Trophoblast cell (in vitro differentiated cells and primary cell): Measurements from ENCODE around the gene MED13L.
A peak's percentile ranks its signal among the peaks of the same experiment; 100 is the strongest.

ENCODE experiments used
- DNase-seq, 2 donors: peaks; one replicate each; pipeline ENCODE4 v3.0.0-alpha.2; 2016
- H2AFZ ChIP-seq: 2 replicates; pipeline ENCODE4 v1.6.1; 2013; ENCODE audit warnings: low read length, moderate library complexity, mild to moderate bottlenecking; ENCODE audit not compliant: insufficient read depth, poor library complexity
- H2AK5ac ChIP-seq: 2 replicates; pipeline ENCODE4 v1.6.1; 2013; ENCODE audit warnings: mild to moderate bottlenecking, low read length
- H2BK120ac ChIP-seq: 2 replicates; pipeline ENCODE4 v1.6.1; 2013; ENCODE audit warnings: low read length, mild to moderate bottlenecking, moderate library complexity; ENCODE audit not compliant: insufficient read depth, poor library complexity
- H2BK12ac ChIP-seq: 2 replicates; pipeline ENCODE4 v1.6.1; 2013; ENCODE audit warnings: mild to moderate bottlenecking, low read length, moderate library complexity
- H2BK5ac ChIP-seq: 2 replicates; pipeline ENCODE4 v1.6.1; 2013; ENCODE audit warnings: low read length, low read depth, moderate library complexity, mild to moderate bottlenecking; ENCODE audit not compliant: poor library complexity
- H3K14ac ChIP-seq: 2 replicates; pipeline ENCODE4 v1.6.1; 2013; ENCODE audit warnings: mild to moderate bottlenecking, low read length
- H3K18ac ChIP-seq: 2 replicates; pipeline ENCODE4 v1.6.1; 2013; ENCODE audit warnings: mild to moderate bottlenecking, low read length
- H3K23ac ChIP-seq: 2 replicates; pipeline ENCODE4 v1.6.1; 2013; ENCODE audit warnings: low read length
- H3K27ac ChIP-seq: 2 replicates; pipeline ENCODE4 v1.5.1; 2013; ENCODE audit warnings: low read depth, mild to moderate bottlenecking, inconsistent platforms, low read length, moderate library complexity
- H3K27me3 ChIP-seq: 2 replicates; pipeline ENCODE4 v1.6.1; 2013; ENCODE audit warnings: inconsistent platforms, mild to moderate bottlenecking, low read length, moderate library complexity; ENCODE audit not compliant: insufficient read depth
- H3K36me3 ChIP-seq, 2 experiments: 1 replicate in 1 of 2; 2 replicates in 1 of 2; pipeline ENCODE4 v1.6.1; 2013; ENCODE audit warnings: low read length in 2 of 2, mild to moderate bottlenecking in 2 of 2, moderate library complexity in 1 of 2; ENCODE audit not compliant: insufficient read depth in 2 of 2, control insufficient read depth in 1 of 2
- H3K4ac ChIP-seq: 2 replicates; pipeline ENCODE4 v1.6.1; 2013; ENCODE audit warnings: low read depth, mild to moderate bottlenecking, low read length, moderate library complexity
- H3K4me1 ChIP-seq, 2 experiments: 1 replicate in 1 of 2; 2 replicates in 1 of 2; pipeline ENCODE4 v1.6.1; 2013; ENCODE audit warnings: low read length in 2 of 2, mild to moderate bottlenecking in 2 of 2, moderate library complexity in 1 of 2; ENCODE audit not compliant: insufficient read depth in 2 of 2, control insufficient read depth in 1 of 2
- H3K4me2 ChIP-seq: 2 replicates; pipeline ENCODE4 v1.6.1; 2013; ENCODE audit warnings: inconsistent platforms, mild to moderate bottlenecking, low read length, moderate library complexity
- H3K4me3 ChIP-seq: 2 replicates; pipeline ENCODE4 v1.5.1; 2013; ENCODE audit warnings: mild to moderate bottlenecking, low read depth, low read length, inconsistent platforms
- H3K79me1 ChIP-seq: one replicate; pipeline ENCODE4 v1.6.1; 2013; ENCODE audit warnings: low read length
- H3K79me2 ChIP-seq: 2 replicates; pipeline ENCODE4 v1.6.1; 2013; ENCODE audit warnings: low read length, mild to moderate bottlenecking; ENCODE audit not compliant: control insufficient read depth, insufficient read depth, poor library complexity
- H3K9ac ChIP-seq: 2 replicates; pipeline ENCODE4 v1.6.1; 2013; ENCODE audit warnings: mild to moderate bottlenecking, low read length
- H3K9me3 ChIP-seq: 2 replicates; pipeline ENCODE4 v1.6.1; 2013; ENCODE audit warnings: low read depth, mild to moderate bottlenecking, control low read depth, inconsistent platforms, low read length; ENCODE audit not compliant: insufficient read depth
- H4K12ac ChIP-seq: 2 replicates; pipeline ENCODE4 v1.6.1; 2013; ENCODE audit warnings: low read depth, mild to moderate bottlenecking, low read length, moderate library complexity
- H4K8ac ChIP-seq: 2 replicates; pipeline ENCODE4 v1.6.1; 2013; ENCODE audit warnings: low read depth, mild to moderate bottlenecking, low read length, moderate library complexity
- H4K91ac ChIP-seq: one replicate; pipeline ENCODE4 v1.6.1; 2013; ENCODE audit warnings: low read depth, mild to moderate bottlenecking, low read length, moderate library complexity
- WGBS: extraction: QIAGEN DNeasy Blood & Tissue Kit; methylation state at CpG from one replicate; pipeline ENCODE4 v1.1.7; 2013; ENCODE audit warnings: missing lambda C conversion rate; ENCODE audit not compliant: insufficient read length, insufficient coverage; ENCODE audit errors: extremely low coverage; 5-methylcytosine and 5-hydroxymethylcytosine counted together

Gene MED13L

DNA sequence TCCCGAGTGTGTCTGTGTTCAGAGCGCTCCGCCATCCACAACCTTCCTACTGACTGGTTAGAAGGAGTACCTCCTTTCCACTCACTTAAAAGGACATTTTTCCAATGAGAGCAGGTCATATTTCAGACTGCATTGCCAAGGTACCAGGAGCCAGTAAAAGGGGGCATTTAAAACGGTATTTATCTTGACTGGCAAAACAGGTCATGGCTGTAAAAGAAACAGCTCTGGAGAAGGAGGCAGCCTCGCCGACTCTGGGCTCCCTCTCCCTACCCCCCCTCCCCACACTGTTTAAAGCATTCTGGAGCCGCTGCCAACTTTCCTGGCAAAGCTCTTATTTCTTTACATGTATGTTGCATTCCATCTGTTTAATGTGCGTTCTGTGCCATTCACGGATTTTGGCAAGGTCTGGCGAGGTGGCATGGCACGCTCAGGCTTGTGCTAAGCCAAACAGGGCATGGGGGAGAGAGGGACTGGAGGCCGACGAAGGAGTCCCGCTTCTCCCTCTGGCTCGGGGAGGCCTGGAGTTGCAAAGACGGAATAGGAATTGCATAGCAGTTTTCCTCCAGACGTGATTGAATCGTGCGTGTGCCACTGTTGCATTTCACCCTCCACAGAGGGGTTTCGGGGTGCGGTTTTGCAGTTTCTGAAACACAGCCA lies 41.2 kb upstream of the MED13L start:
- Histone ChIP-seq H4K91ac (no peak overlapping the region), H4K12ac (no peak overlapping the region), H3K36me3 (no peaks in the 10 kb centered on the region), H2BK12ac (no peak overlapping the region), H2BK5ac (no peak overlapping the region), H3K4me2 (no peak overlapping the region), H3K79me2 (no peaks in the 10 kb centered on the region), H3K4me1 (peaks cover 24 to 25% of the 10 kb centered on the region in 2 experiments), H2BK120ac (no peak overlapping the region), H3K23ac (no peak overlapping the region), H2AK5ac (no peak overlapping the region), H3K27me3 (no peaks in the 10 kb centered on the region), H3K14ac (no peak overlapping the region), H3K27ac (no peak overlapping the region), H3K79me1 (no peaks in the 10 kb centered on the region), H4K8ac (no peak overlapping the region), H3K9ac (no peak overlapping the region), H3K4me3 (no peak overlapping the region), H3K18ac (no peak overlapping the region), H3K9me3 (no peaks in the 10 kb centered on the region), H2AFZ (no peak overlapping the region), H3K4ac (no peak overlapping the region)
- no CpG with 5 or more reads among the region's 21 CpGs for WGBS
- DNase-seq, result no peak

DNA sequence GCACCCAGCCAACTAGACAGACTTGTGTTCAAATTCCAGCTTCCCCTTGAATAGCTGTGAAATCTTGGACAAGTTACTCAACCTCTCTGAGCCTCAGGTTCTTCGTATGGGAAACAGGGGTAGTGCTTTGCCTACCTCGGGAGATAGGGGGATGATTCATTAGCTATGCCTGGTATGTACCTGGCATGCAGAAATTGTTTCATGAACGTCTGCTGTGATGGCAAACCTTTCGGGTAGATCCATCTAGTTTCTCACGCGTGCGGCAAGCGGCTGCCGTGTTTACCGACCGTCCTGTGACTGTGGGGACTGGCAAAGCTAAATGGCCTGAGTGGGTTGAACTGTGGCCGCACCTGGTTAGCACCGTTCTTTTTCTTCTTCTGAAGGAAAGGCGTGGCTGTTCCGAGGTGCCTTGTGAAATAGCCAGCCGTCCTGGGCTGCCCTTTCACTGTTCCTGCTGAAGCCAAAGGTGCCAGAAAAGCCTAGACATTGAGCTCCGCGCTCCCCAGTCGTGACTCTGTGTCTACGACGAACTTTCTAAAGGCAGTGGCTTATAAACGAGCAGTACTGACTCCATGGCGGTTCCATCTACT lies 40.6 kb upstream of the MED13L start:
- DNase-seq, result peak; percentile 90 to 96
- Histone ChIP-seq H2AFZ (no peak overlapping the region), H3K4me1 (peaks cover 24 to 25% of the 10 kb centered on the region in 2 experiments), H3K4me2 (no peak overlapping the region), H2BK120ac (no peak overlapping the region), H3K4me3 (no peak overlapping the region), H3K4ac (no peak overlapping the region), H4K8ac (no peak overlapping the region), H2BK5ac (no peak overlapping the region), H2BK12ac (peak overlapping the region; percentile 12), H3K23ac (no peak overlapping the region), H3K27ac (no peak overlapping the region), H3K79me2 (no peaks in the 10 kb centered on the region), H3K79me1 (no peaks in the 10 kb centered on the region), H4K12ac (no peak overlapping the region), H4K91ac (no peak overlapping the region), H3K9ac (no peak overlapping the region), H3K36me3 (no peaks in the 10 kb centered on the region), H2AK5ac (peak overlapping the region; percentile 29), H3K27me3 (no peaks in the 10 kb centered on the region), H3K18ac (peak overlapping the region; percentile 33), H3K14ac (peak overlapping the region; percentile 41), H3K9me3 (no peaks in the 10 kb centered on the region)
- WGBS, result no CpG with 5 or more reads among the region's 23 CpGs

DNA sequence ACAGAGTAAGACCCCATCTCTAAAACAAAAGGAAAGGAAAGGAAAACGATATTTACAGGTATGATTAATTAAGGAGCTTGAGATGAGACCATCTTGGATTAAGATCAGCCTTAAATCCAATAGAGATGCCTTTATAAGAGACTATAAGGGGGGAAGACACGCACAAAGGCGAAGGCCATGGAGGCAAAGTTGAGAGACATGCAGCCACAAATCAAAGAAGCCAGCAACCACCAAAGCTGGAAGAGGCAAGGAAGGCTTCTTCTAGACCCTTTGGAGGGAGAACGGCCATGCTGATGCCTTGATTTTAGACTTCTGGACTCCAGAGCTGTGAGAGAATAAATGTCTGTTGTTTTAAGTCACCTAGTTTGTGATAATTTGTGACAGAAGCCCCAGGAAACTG lies 39.6 kb upstream of the MED13L start:
- no peak overlapping the region for H4K91ac ChIP-seq
- no peak overlapping the region for H3K14ac ChIP-seq
- no peak overlapping the region for H2BK12ac ChIP-seq
- H3K4me1 ChIP-seq, result peaks cover 24 to 25% of the 10 kb centered on the region in 2 experiments
- H3K27me3 ChIP-seq, result no peaks in the 10 kb centered on the region
- no peaks in the 10 kb centered on the region for H3K36me3 ChIP-seq
- no peak overlapping the region for H3K23ac ChIP-seq
- no peaks in the 10 kb centered on the region for H3K79me2 ChIP-seq
- no peak overlapping the region for H2BK5ac ChIP-seq
- H4K8ac ChIP-seq, result no peak overlapping the region
- no peak overlapping the region for H3K27ac ChIP-seq
- no peaks in the 10 kb centered on the region for H3K9me3 ChIP-seq
- DNase-seq, result no peak
- no peak overlapping the region for H3K4ac ChIP-seq
- H2AK5ac ChIP-seq, result no peak overlapping the region
- no peak overlapping the region for H4K12ac ChIP-seq
- no peak overlapping the region for H3K4me2 ChIP-seq
- H3K18ac ChIP-seq, result no peak overlapping the region
- no peak overlapping the region for H3K4me3 ChIP-seq
- no peak overlapping the region for H2AFZ ChIP-seq
- H3K79me1 ChIP-seq, result no peaks in the 10 kb centered on the region
- no peak overlapping the region for H3K9ac ChIP-seq
- WGBS, result no CpG with 5 or more reads among the region's 4 CpGs
- no peak overlapping the region for H2BK120ac ChIP-seq

DNA sequence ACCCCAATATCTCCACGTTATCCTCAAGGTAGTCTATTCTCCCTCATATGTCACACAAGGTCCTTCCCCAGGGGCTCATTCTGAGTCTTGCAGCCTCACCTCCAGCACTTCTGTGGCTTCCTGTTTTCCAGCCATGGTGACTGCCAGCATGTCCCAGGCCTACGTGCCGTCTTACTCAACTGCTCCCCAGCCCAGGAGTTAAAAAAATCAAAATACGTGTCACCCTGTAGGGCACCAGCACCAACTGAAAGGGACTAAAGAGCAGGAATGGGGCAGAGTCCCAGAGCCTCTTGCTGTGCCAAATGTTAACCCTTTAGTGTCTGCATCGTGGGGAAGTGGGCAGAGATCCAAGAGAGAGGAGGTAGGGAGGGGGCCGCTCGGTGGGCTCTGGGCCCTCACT lies 37.0 kb upstream of the MED13L start:
- Histone ChIP-seq H2AK5ac (no peak overlapping the region), H3K79me1 (no peaks in the 10 kb centered on the region), H3K4ac (no peak overlapping the region), H3K79me2 (no peaks in the 10 kb centered on the region), H3K9me3 (no peaks in the 10 kb centered on the region), H3K27ac (no peak overlapping the region), H3K18ac (no peak overlapping the region), H3K14ac (no peak overlapping the region), H3K23ac (no peak overlapping the region), H3K27me3 (no peaks in the 10 kb centered on the region), H2AFZ (no peak overlapping the region), H4K91ac (no peak overlapping the region), H4K8ac (no peak overlapping the region), H3K4me1 (peaks cover 13 to 14% of the 10 kb centered on the region in 2 experiments), H3K4me3 (no peak overlapping the region), H3K4me2 (no peak overlapping the region), H2BK5ac (no peak overlapping the region), H2BK120ac (no peak overlapping the region), H3K9ac (no peak overlapping the region), H3K36me3 (no peaks in the 10 kb centered on the region), H2BK12ac (no peak overlapping the region), H4K12ac (no peak overlapping the region)
- DNase-seq, result peak; percentile 66 to 75
- WGBS, result no CpG with 5 or more reads among the region's 7 CpGs
